ENCODE results near the gene HHATL. TPM values are rescaled to one million over a fixed set of nuclear protein-coding genes. Genes with fewer than 3 reads are reported as not detected.

HHATL gene
- total RNA-seq, 1 donor from 2014 or later, result not detected

- Mint-ChIP-seq H3K4me3 (ENCODE audit: unreplicated experiment) (no peak overlapping the region), H3K36me3 (ENCODE audit: unreplicated experiment) (no peaks in the 10 kb centered on the region), H3K27me3 (ENCODE audit: unreplicated experiment) (peaks cover 30% of the 10 kb centered on the region), H3K9me3 (ENCODE audit: unreplicated experiment) (no peaks in the 10 kb centered on the region), H3K27ac (ENCODE audit: unreplicated experiment) (no peak overlapping the region), H3K4me1 (ENCODE audit: unreplicated experiment) (peaks cover 8% of the 10 kb centered on the region)
- TF ChIP-seq CTCF (IDR thresholded peaks at IDR 0.05), result no peak
- DNase-seq (ENCODE audit: extremely low spot score, unreplicated experiment), result no peak
Measured at GRCh38 chr3:42682301-42683070, 20.1 kb downstream of the HHATL start.

GRCh38 chr3:42681361-42682038 is 21.1 kb downstream of the HHATL start:
- no peak for DNase-seq (ENCODE audit: extremely low spot score, unreplicated experiment)
- Mint-ChIP-seq H3K4me3 (ENCODE audit: unreplicated experiment) (no peak overlapping the region), H3K36me3 (ENCODE audit: unreplicated experiment) (no peaks in the 10 kb centered on the region), H3K4me1 (ENCODE audit: unreplicated experiment) (peaks cover 8% of the 10 kb centered on the region), H3K9me3 (ENCODE audit: unreplicated experiment) (no peaks in the 10 kb centered on the region), H3K27ac (ENCODE audit: unreplicated experiment) (no peak overlapping the region), H3K27me3 (ENCODE audit: unreplicated experiment) (peaks cover 36% of the 10 kb centered on the region)
- no peak for TF ChIP-seq CTCF (IDR thresholded peaks at IDR 0.05)

- no peak overlapping the region for H3K27ac Mint-ChIP-seq (ENCODE audit: unreplicated experiment)
- TF ChIP-seq CTCF (IDR thresholded peaks at IDR 0.05), result no peak
- no peak for DNase-seq (ENCODE audit: extremely low spot score, unreplicated experiment)
Measured at GRCh38 chr3:42680806-42681205, 21.8 kb downstream of the HHATL start.

GRCh38 chr3:42680271-42680670 is 22.3 kb downstream of the HHATL start:
- Mint-ChIP-seq H3K27me3 (ENCODE audit: unreplicated experiment) (peaks cover 40% of the 10 kb centered on the region), H3K27ac (ENCODE audit: unreplicated experiment) (no peak overlapping the region), H3K4me3 (ENCODE audit: unreplicated experiment) (no peak overlapping the region), H3K4me1 (ENCODE audit: unreplicated experiment) (peaks cover 8% of the 10 kb centered on the region), H3K36me3 (ENCODE audit: unreplicated experiment) (no peaks in the 10 kb centered on the region), H3K9me3 (ENCODE audit: unreplicated experiment) (no peaks in the 10 kb centered on the region)
- no peak for TF ChIP-seq CTCF (IDR thresholded peaks at IDR 0.05)
- DNase-seq (ENCODE audit: extremely low spot score, unreplicated experiment), result no peak

More at GRCh38 chr3:42680806-42681205, 21.8 kb downstream of the HHATL start:
- H3K4me1 Mint-ChIP-seq (ENCODE audit: unreplicated experiment), result peaks cover 8% of the 10 kb centered on the region
- no peaks in the 10 kb centered on the region for H3K9me3 Mint-ChIP-seq (ENCODE audit: unreplicated experiment)
- peaks cover 40% of the 10 kb centered on the region for H3K27me3 Mint-ChIP-seq (ENCODE audit: unreplicated experiment)
- H3K4me3 Mint-ChIP-seq (ENCODE audit: unreplicated experiment), result no peak overlapping the region
- H3K36me3 Mint-ChIP-seq (ENCODE audit: unreplicated experiment), result no peaks in the 10 kb centered on the region

GRCh38 chr3:42678447-42678846 is 24.2 kb downstream of the HHATL start:
- Mint-ChIP-seq H3K27me3 (ENCODE audit: unreplicated experiment) (peaks cover 47% of the 10 kb centered on the region), H3K4me1 (ENCODE audit: unreplicated experiment) (peaks cover 3% of the 10 kb centered on the region), H3K27ac (ENCODE audit: unreplicated experiment) (no peak overlapping the region), H3K9me3 (ENCODE audit: unreplicated experiment) (no peaks in the 10 kb centered on the region), H3K36me3 (ENCODE audit: unreplicated experiment) (no peaks in the 10 kb centered on the region), H3K4me3 (ENCODE audit: unreplicated experiment) (no peak overlapping the region)
- TF ChIP-seq CTCF (IDR thresholded peaks at IDR 0.05), result no peak
- DNase-seq (ENCODE audit: extremely low spot score, unreplicated experiment), result no peak

Data from osteocyte (in vitro differentiated cells).